SK-MEL-5 (cell line): Measurements from ENCODE around the gene TFEB. TPM values are rescaled to one million over a fixed set of nuclear protein-coding genes. Genes with fewer than 3 reads are reported as not detected.
A peak's percentile ranks its signal among the peaks of the same experiment; 100 is the strongest.

Source experiments
- DNase-seq: peaks from one replicate; pipeline ENCODE4 v3.0.0-alpha.2; 2016; ENCODE audit warnings: low read depth, low spot score
- in situ Hi-C: cut with HindIII; loops from 2 replicates; pipeline ENCODE4 v1.10.0; 2016; ENCODE audit warnings: low sequenced_read_pairs, high pct_unique_total_duplicates, low pct_unique_long_range_greater_than_20kb
- total RNA-seq: library from RNA; depleted of rRNA; stranded (reverse); fragments of >200 nt; shearing (Covaris generic); gene quantifications from 2 replicates; pipeline ENCODE4 v1.2.3, GENCODE V29; 2014

Gene TFEB
- total RNA-seq, 1 experiment from 2014 or later: 1.9 TPM

GRCh38 chr6:41730531-41731436 lies 4.6 kb downstream of the TFEB start:
- in situ Hi-C loops: no loop called here
- DNase-seq: no peak

DNA sequence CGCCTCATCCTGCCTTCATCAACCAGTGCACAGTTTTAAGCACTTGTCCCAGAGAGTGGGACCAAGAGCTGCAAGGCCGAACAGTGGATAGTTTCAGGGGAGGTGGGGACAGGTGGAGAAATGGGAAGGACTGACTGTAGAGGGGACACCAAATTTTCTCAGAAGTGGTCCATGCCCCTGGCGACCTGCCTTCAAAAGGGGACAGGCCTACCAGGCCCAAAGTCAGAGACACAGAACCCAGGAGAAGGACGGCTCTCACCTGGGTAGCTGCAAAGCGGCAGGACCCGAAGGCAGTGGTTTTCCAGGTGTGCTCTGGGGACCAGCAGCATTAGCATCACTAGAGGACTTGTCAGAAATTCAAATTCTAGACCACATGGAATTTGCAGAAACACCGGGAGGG lies 5.8 kb downstream of the TFEB start:
- no peak for DNase-seq
- in situ Hi-C loops: no loop called here

GRCh38 chr6:41728954-41729353 lies 6.5 kb downstream of the TFEB start:
- in situ Hi-C loops: no loop called here
- no peak for DNase-seq

DNA sequence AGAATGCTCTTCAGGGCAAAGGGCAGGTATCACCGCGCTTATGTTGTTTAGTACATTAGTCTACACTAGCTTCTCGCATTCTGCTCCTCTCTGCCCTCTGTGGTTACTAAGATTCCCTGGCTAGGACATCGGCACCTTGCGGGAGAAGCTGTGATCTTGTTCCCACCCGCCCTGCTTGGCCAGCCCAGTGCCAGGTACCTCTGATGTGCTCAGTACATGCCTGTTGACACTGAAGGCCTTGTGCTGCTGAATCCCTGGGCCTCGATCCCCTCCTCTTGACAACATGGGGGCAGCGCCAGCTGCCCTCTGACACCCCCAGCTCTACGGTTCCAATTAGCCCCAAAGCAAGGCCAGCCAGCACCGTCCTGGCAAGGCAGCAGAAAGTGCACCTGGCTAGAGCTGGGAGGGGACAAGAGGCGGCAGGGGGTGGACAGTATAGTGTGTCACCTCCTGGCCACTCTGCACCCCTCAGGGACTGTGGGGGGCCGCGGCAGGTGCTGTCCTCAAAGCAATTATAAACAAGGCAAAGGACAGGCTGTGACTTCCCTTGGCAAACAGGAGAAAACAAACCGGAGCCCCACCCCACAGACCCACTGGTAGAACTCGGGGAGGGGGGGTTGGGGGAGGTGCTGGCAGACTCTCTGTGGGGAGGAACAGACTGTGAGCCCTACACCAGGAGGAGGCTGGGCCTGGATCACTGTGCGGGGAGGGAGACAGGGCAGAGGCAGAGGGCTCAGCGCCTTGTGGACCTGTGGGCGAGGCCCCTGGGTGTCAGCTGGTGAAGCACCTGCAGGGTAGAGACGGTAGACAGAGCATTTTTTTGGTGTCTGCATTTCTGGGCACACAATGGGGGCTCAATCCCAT lies 7.1 kb downstream of the TFEB start:
- no peak for DNase-seq
- in situ Hi-C loops: no loop called here

- in situ Hi-C loops: no loop called here
- DNase-seq: no peak
These were observed 7.7 kb downstream of the TFEB start for GRCh38 chr6:41727705-41728072.

DNA sequence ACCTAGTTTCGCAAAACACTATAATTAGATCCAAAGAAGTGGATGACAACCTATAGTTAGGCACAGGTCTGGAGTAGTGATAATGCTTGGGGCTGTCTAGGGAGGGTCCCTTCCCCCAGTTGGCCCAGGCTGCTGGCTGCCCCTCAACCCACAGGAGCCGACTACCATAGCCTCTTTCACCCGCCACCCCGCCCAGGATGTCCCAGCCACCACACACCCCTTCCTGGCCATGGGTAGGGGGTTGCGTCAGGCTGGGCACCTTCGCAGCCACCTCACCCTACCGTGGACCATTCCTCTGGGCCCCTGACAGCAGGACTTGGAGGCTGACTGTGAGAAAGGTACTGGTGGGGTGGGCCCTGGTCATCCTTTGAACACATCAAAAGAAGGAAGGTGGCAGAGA lies 8.5 kb downstream of the TFEB start:
- DNase-seq: no peak
- in situ Hi-C loops: no loop called here

DNA sequence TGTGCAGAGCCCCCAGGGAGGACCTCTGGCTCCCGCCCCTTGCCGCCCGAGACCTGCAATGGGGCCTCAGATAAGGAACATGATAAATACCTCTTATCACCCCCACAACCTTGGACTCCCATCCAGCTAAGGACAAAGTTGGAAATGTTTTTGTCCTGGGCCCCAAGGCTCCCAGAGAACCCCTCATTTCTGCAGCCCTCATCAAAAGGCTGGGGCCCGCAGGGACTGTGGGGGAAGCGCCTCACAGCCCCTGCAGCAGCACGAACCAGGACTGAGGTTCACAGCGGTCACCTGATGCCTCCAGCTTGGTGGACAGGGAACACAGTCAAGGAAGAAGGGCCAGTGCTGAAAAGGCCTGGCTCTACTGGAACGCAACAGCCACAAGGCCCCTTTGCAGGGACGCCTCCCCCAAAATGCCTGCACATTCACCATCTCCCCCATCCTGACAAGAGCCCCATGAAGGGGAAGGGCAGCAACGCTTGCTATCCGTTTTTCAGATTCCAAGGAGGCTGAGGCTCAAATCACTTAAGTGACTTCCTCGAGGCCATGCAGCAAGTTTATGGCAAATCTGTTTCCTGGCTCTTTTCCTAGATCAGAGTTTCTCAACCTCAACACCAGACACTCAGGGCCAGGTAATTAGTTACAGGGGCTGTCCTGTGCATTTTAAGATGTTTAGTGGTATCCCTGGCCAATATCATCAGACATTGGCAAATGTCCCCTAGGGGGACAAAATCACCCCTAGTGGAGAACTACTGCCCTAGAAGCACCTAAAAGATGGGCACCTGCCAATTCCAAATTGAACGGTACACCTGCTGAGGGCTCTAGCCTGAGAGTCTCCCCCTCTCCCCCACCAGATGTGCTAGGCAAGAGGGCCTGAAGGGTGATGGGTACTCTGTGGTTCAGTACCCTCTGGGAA lies 10.6 kb downstream of the TFEB start:
- no peak for DNase-seq
- in situ Hi-C loops: no loop called here

DNA sequence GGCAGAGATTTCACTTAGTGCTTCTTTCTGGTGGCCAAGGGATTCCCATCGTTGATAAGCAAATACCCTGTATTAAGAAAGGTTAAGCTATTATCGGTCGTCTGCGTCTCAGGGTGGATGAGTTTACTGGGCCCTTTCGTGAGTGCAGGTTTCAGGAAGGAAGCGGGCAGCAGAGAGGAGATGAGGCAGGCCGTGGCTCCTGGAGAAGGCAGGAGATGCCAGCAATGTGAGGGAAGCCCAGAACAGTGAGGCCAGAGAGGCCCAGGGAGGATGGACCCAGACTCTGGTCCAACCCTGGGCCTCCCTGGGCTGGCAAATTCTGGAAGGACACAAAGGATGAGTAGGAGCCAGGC lies 11.2 kb downstream of the TFEB start:
- DNase-seq: no peak
- in situ Hi-C loops: no loop called here

DNA sequence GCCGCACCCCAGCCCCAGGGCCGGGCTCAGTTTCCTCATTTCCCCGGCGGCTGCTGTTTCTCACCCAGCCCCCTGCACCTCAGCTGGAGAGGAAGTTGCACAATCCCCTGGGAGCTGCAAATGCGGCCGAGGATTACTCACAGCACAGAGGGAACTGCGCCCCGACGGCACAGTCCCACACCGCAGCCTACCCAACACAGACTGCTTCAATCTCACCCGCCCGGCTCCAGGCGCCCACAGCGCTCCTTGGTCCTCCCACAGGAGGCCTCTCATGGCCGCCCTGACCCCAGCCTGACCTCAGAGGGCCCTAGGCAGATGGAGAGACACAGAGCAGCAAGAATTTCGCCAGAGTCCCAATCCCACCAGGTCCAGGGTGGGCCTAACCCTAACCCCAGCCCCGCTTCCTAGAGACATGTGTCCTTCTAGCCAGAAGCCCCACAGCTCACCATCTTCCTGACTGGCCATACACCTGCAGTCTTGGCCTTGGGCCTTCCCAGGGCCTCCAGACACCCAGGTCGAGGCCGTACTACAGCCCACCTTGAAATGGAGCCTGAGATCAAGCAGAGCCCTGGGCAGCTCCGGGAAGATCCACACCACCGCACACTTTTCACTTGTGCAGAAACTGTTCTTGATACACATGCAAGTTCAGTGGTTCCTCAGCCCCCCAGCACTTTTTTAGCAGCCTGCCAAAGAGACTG lies 11.7 kb downstream of the TFEB start:
- DNase-seq: peak; percentile 46
- in situ Hi-C loops: no loop called here

GRCh38 chr6:41722969-41723529 lies 12.4 kb downstream of the TFEB start:
- in situ Hi-C loops: no loop called here
- DNase-seq: no peak

DNA sequence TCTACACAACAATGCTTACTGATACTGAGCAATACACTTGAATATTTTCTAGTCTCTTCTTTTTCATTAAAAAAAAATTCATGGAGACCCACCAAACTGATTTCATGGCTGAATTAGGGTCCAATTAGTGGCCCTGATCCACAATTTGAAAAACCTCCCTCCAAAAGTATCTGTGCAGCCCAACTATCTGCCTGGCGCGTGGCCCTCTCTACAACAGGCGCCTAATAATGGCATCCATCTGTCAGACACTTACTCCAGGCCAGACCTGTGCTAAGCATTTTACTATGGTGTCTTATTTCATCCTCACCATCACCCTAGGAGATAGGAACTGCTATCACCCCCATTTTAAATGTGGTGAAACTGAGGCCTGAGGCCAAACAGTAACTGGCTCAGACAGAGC lies 14.0 kb downstream of the TFEB start:
- in situ Hi-C loops: no loop called here
- no peak for DNase-seq

DNA sequence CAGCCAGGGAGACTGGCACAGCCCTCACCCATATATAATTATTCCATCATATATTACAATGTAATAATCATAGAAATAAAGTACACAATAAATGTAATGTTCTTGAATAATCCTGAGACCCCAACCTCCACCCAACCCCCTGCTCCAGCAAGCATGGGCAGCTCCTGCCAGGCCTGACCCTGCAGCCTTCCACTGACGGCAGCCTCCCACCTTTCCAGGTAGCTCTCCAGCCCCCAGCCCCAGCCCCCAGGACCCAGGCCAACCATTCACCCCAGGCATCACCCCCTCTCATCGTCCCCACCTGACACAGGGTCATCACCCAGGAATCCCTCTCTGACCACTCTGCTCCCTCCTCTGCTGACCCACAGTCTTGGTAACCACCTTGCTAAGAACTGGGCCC lies 14.6 kb downstream of the TFEB start:
- in situ Hi-C loops: no loop called here
- DNase-seq: no peak

DNA sequence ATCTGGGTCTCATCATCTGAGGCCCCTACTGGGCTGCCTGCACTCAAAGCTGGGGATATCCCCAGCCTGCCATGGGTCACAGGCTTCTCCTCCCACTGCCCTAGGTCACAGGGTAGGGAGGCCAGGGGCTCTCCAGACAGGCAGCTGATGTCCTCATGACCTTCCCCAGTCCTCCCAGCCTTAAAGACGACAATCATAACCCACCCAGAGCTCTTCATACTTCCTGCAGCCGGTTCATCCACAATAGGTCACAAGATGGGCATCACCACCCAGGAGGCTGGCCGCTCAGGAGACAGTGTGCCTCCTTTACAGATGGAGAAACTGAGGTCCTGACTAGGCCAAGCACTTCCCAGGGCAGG lies 15.2 kb downstream of the TFEB start:
- in situ Hi-C loops: no loop called here
- DNase-seq: peak; percentile 55

DNA sequence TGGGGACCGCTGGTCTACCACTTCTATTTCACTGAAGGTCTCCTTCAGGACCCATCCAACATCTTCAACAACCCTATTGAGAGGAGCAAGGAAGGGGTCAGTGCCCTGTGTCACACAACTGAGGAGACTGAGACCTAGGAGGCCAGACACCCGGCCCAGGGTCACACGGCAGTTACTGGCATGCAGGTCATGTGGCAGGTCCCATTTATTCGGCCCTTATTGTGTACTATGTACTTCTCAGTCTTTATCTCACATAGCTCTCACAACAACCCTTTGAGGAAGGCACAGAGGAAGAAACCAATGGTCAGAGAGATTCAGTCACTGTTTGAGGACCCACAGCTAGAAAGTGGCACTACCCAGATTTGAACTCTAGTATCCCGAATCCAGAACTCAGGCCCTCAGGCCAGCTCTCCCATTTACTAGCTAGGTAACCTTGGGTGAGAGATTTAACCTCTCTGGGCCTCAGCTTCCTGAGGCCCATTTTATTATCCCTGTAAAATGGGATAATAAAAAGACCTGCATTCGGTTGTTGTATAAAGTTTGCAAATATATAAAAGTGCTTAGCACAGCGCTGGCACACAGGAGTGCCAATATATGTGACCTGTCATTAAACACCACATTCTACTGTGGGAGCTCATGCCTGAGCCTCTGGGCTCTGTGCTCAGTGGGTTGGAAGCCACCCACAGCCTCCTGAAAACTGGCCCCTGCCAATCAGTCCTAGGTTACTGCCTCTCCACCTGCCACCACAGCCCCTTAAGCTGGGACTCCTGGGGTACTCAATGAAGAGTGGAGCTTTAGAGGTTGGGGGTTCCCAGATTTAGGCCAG lies 15.8 kb downstream of the TFEB start:
- DNase-seq: no peak
- in situ Hi-C loops: no loop called here

- no peak for DNase-seq
- in situ Hi-C loops: no loop called here
These were observed 16.6 kb downstream of the TFEB start for GRCh38 chr6:41718828-41719227.

- in situ Hi-C loops: no loop called here
- no peak for DNase-seq
These were observed 18.0 kb downstream of the TFEB start for GRCh38 chr6:41717392-41717736.
